ENCODE measurements around the gene GRAMD4.
"Not testable (repeated sequence)": the region's sequence is repeated elsewhere in the genome, so short reads cannot be mapped to it uniquely, and the experiment has no call there.

Gene GRAMD4

DNA sequence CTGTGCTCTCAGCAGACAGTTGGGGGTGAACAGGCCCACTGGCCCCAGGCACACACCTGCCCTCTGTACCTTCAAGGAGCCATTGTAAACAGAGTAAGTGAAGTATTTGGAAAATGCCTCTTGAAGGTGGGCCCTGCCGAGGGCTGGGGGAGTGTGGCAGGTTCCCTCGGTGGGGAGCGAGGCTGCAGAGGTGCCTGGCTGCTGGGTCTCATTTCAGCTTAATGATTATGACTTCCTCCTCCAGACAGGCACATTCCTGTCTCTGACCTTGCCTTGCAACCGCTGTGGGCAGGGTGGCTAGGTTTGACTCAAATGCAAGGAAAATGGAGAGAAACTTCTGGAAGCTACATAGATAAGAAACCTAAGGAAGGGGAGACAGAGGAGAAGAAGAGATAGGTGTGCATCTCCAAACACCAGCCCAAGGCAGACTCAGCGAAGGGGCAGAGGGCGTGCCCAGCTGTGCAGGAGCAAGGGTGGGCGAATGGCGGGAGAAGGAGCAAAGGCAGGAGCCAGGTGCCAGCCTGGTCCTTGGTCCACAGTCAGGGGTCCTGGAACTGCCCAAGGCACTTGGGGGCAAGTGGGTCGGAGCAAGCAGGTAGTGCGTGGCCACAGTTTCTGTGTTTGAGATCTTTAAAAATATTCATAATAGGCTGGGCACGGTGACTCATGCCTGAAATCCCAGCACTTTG is 14.0 kb downstream of the GRAMD4 start:
- Histone ChIP-seq H3K9ac (ENCODE audit: low read length in 2 of 2) (no peak overlapping the region), H3K27ac (ENCODE audit: low read length) (no peak overlapping the region), H3K36me3 (ENCODE audit: control insufficient read depth in 2 of 2, insufficient read depth in 2 of 2, low read length in 2 of 2) (peaks cover 0 to 2% of the 10 kb centered on the region in 2 donors), H3K4me1 (ENCODE audit: control insufficient read depth, insufficient read depth, low read length) (no peaks in the 10 kb centered on the region), H3K9me3 (ENCODE audit: control insufficient read depth in 2 of 2, low read length in 2 of 2) (no peaks in the 10 kb centered on the region), H3K27me3 (ENCODE audit: control insufficient read depth in 1 of 2, insufficient read depth in 2 of 2, low read length in 2 of 2) (no peaks in the 10 kb centered on the region), H3K4me3 (ENCODE audit: low read length in 2 of 2) (no peak overlapping the region)

DNA sequence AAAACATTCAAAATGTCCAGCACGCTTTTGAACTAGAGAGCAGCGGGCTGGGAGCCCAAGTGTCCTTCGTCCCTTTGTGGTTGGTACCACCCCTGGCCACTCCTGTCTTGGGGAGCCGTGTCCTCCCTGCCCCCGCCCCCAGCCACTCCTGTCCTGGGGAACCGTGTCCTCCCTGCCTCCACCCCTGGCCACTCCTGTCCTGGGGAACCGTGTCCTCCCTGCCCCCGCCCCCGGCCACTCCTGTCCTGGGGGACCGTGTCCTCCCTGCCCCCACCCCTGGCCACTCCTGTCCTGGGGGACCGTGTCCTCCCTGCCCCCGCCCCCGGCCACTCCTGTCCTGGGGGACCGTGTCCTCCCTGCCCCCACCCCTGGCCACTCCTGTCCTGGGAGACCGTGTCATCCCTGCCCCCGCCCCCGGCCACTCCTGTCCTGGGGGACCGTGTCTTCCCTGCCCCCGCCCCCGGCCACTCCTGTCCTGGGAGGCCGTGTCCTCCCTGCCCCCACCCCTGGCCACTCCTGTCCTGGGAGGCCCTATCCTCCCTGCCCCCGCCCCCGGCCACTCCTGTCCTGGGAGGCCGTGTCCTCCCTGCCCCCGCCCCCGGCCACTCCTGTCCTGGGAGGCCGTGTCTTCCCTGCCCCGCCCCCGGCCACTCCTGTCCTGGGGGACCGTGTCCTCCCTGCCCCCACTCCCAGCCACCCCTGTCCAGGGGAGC is 14.9 kb downstream of the GRAMD4 start:
- H3K36me3 ChIP-seq (ENCODE audit: control insufficient read depth in 2 of 2, insufficient read depth in 2 of 2, low read length in 2 of 2); H3K27ac ChIP-seq (ENCODE audit: low read length); H3K27me3 ChIP-seq (ENCODE audit: control insufficient read depth in 1 of 2, insufficient read depth in 2 of 2, low read length in 2 of 2); H3K9ac ChIP-seq (ENCODE audit: low read length in 2 of 2); H3K4me3 ChIP-seq (ENCODE audit: low read length in 2 of 2); H3K9me3 ChIP-seq (ENCODE audit: control insufficient read depth in 2 of 2, low read length in 2 of 2); H3K4me1 ChIP-seq (ENCODE audit: control insufficient read depth, insufficient read depth, low read length): not testable (repeated sequence)

DNA sequence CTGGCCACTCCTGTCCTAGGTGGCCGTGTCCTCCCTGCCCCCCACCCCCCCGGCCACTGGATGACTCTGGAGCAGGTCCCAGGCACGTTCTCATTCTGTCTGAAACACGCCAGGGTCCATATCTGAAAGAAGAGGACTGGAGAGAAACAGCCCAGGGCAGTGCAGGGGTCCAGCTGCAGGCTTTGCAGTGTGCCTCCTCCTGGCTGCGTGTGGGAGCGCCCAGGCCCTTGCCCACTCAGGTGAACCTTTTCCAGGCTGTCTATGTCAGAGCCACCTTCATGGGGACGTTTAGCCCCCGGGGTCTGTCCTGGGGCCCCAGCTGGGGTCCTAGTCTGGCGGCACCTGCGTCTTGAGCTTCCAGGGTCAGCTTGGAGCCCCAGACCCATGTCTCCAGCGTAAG is 15.6 kb downstream of the GRAMD4 start:
- Histone ChIP-seq H3K27me3 (ENCODE audit: control insufficient read depth in 1 of 2, insufficient read depth in 2 of 2, low read length in 2 of 2) (no peaks in the 10 kb centered on the region), H3K27ac (ENCODE audit: low read length) (no peak overlapping the region), H3K9ac (ENCODE audit: low read length in 2 of 2) (no peak overlapping the region), H3K9me3 (ENCODE audit: control insufficient read depth in 2 of 2, low read length in 2 of 2) (no peaks in the 10 kb centered on the region), H3K4me1 (ENCODE audit: control insufficient read depth, insufficient read depth, low read length) (no peaks in the 10 kb centered on the region), H3K4me3 (ENCODE audit: low read length in 2 of 2) (no peak overlapping the region), H3K36me3 (ENCODE audit: control insufficient read depth in 2 of 2, insufficient read depth in 2 of 2, low read length in 2 of 2) (no peaks in the 10 kb centered on the region)

DNA sequence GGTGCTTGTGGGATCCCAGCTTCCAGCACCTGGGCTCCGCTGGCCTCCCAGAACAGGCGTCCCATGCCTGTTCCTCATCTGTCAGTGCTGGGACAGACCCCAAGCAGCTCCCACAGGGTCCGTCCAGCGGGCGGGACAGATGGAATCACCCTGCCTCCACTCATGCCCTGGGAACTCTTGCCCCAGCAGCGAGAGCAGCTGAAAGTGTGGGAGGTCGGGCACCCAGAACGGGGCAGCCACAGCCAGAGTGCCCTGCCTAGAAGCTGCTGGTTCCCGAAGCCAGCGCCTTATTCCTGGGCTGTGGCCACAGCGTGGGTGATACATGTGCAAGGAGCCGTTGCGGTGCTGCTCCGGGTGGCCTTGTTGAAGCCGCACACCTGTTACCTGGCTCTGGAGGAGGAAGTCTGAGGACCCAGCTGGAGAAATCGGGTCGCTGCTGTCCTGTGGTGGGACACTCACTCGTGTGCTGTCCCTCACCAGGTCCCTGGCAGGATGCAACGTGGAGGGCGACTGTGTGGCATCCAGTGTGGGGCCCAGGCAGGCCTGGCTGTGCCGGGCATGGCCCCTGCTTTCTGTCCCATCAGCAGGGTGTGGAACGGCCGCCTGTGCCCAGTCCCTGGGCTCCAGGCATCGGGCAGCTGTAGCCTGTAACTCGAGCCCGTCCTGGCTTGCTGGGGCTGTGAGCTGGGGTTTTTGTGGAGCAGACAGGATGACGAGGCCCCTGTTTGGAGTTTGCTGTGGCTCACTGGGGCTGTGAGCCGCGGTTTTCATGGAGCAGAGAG is 16.2 kb downstream of the GRAMD4 start:
- no peaks in the 10 kb centered on the region for H3K36me3 ChIP-seq (ENCODE audit: control insufficient read depth in 2 of 2, insufficient read depth in 2 of 2, low read length in 2 of 2)
- H3K9ac ChIP-seq (ENCODE audit: low read length in 2 of 2) = no peak overlapping the region
- no peaks in the 10 kb centered on the region for H3K27me3 ChIP-seq (ENCODE audit: control insufficient read depth in 1 of 2, insufficient read depth in 2 of 2, low read length in 2 of 2)
- no peak overlapping the region for H3K27ac ChIP-seq (ENCODE audit: low read length)
- no peak overlapping the region for H3K4me3 ChIP-seq (ENCODE audit: low read length in 2 of 2)
- H3K9me3 ChIP-seq (ENCODE audit: control insufficient read depth in 2 of 2, low read length in 2 of 2) = no peaks in the 10 kb centered on the region
- peaks cover 4% of the 10 kb centered on the region for H3K4me1 ChIP-seq (ENCODE audit: control insufficient read depth, insufficient read depth, low read length)

DNA sequence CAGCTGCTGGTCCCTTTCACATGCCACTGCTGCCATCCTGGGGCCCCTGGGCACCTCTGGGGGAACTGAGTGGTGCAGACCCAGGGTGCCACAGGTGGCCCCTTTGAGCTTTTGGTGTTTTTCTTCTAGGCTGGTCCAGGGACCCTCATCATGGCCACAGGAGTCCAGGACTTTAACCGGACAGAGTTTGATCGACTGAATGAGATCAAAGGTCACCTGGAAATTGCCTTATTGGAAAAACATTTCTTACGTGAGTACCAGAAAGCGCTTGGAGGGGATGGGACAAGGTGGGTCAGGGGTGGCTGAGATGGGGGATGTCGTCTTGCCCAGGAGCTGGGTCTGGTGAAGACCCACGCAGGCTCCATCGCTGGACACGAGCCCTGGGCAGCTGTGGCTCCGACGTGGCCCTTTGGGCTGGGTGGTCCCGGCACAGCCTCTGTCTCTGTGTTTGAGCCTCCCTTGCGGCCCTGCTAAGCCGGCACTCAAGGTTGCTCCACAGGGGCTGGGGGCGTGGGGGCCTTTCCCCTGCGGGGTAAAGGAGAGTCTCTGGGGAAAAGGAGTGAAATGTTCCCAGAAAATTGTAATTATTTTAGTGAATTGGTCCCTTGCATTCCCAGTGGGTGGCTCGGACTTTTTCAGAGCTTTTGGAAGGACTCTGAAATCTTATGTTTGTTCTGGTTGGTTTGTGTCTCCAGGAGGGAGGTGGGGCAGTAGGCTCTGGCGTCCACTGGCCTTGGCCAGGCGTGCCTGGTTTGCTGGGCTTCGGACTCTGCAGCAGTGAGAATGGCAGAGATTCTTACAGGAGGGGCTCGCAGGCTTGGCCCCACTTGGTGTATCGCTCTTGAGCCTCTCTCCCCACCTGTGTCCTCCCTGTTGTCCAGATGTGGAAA is 17.8 kb downstream of the GRAMD4 start:
- Histone ChIP-seq H3K4me3 (ENCODE audit: low read length in 2 of 2) (no peak overlapping the region), H3K27ac (ENCODE audit: low read length) (no peak overlapping the region), H3K36me3 (ENCODE audit: control insufficient read depth in 2 of 2, insufficient read depth in 2 of 2, low read length in 2 of 2) (no peaks in the 10 kb centered on the region), H3K9me3 (ENCODE audit: control insufficient read depth in 2 of 2, low read length in 2 of 2) (no peaks in the 10 kb centered on the region), H3K4me1 (ENCODE audit: control insufficient read depth, insufficient read depth, low read length) (peaks cover 8% of the 10 kb centered on the region), H3K9ac (ENCODE audit: low read length in 2 of 2) (no peak overlapping the region), H3K27me3 (ENCODE audit: control insufficient read depth in 1 of 2, insufficient read depth in 2 of 2, low read length in 2 of 2) (no peaks in the 10 kb centered on the region)

DNA sequence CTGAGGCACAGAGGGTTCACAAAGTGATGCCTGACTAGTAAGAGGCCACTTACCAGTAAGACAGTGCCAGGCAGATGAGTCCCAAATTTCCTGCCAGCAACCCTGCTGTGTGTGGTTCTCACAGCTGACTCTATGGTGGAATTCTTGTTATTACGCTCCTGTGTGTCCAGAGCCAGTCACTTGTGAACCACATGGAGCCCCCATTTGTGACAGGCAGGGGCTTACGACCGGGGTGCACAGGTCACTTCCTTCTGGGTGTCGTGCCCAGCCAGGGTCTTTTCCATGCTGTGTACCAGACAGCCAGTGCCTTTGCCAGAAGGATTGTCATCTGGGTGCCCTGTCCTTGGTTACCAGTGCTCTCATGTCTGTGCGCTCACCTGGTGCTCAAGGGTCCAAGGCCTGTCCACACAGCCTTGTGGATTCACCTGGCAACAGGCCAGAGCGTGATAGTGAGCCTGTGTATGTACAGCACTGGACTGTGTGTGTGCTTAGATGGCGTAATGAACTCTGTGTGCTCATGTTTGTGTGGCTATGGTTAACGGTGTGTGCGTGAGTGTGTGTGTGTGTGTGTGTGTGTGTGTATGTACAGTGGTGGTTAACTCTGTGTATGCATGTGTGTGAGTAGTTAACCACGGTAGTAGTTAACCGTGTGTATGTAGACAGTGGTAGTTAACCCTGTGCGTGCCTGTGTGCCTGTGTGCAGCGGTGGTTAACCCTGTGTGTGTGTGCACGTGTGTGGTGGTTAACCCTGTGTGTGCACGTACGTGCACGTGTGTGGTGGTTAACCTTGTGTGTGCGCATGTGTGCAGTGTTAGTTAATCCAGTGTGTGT is 18.6 kb downstream of the GRAMD4 start:
- H3K9ac ChIP-seq (ENCODE audit: low read length in 2 of 2) = no peak overlapping the region

DNA sequence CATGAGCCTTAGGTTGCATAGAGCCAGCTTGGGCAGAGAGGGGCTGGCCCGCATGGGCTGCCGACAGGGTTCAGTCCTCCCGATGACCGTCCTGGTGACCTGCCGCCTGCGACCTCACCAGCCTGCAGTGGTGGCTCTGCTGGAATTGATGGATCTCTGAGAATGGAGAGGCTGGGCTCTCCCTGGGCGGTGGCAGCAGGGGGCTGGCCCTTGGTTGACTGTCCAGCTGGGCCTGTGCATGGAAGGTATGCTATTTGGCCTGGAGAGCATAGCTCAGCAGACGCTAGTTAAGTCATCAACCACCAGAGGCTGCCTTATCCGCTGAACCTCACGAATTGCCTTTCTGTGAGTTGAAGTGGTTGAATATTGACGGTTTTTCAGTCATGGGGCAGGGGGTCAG is 19.7 kb downstream of the GRAMD4 start:
- no peak overlapping the region for H3K9ac ChIP-seq (ENCODE audit: low read length in 2 of 2)
- H3K4me3 ChIP-seq (ENCODE audit: low read length in 2 of 2) = no peak overlapping the region
- H3K4me1 ChIP-seq (ENCODE audit: control insufficient read depth, insufficient read depth, low read length) = peaks cover 8% of the 10 kb centered on the region
- H3K9me3 ChIP-seq (ENCODE audit: control insufficient read depth in 2 of 2, low read length in 2 of 2) = no peaks in the 10 kb centered on the region
- no peak overlapping the region for H3K27ac ChIP-seq (ENCODE audit: low read length)
- no peaks in the 10 kb centered on the region for H3K27me3 ChIP-seq (ENCODE audit: control insufficient read depth in 1 of 2, insufficient read depth in 2 of 2, low read length in 2 of 2)
- no peaks in the 10 kb centered on the region for H3K36me3 ChIP-seq (ENCODE audit: control insufficient read depth in 2 of 2, insufficient read depth in 2 of 2, low read length in 2 of 2)

More for the DNA sequence above, 18.6 kb downstream of the GRAMD4 start:
- Histone ChIP-seq H3K27me3 (ENCODE audit: control insufficient read depth in 1 of 2, insufficient read depth in 2 of 2, low read length in 2 of 2) (no peaks in the 10 kb centered on the region), H3K4me1 (ENCODE audit: control insufficient read depth, insufficient read depth, low read length) (peaks cover 8% of the 10 kb centered on the region), H3K36me3 (ENCODE audit: control insufficient read depth in 2 of 2, insufficient read depth in 2 of 2, low read length in 2 of 2) (no peaks in the 10 kb centered on the region), H3K4me3 (ENCODE audit: low read length in 2 of 2) (no peak overlapping the region), H3K9me3 (ENCODE audit: control insufficient read depth in 2 of 2, low read length in 2 of 2) (no peaks in the 10 kb centered on the region), H3K27ac (ENCODE audit: low read length) (no peak overlapping the region)

DNA sequence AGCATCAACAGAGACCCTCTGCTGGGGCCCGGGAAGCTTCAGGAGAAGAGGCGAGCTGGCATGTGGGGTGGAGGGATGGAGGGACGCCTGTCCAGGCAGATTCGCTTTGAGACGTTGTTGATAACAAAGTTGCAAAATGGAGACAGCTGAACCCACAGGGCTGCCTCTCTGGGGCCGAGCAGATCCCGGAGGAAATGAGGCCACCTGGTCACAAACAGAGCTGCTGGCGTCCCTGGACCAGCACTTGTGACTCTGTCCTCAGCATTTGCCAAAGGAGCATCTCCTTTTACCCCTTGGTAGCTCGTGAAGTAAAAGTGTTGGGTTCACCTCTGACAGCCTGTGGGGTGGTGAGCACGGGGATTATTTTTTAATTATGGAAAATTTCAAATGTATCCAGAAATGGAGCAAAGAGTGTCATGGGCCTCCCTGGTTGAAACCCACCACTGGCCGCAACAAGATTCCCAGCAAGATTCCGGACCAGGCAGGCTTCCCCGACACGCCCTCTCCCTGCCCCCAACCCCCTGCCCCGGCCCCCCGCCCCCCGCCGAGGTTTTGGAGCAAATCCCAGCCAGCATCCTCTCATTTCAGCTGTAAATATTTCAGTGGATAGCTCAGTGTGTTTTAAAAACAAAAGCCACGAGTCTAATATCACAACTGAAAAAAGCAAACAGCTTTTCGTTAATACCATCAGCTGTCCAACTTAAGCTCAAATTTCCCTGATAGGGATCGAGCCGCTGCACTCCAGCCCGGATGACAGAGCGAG is 20.3 kb downstream of the GRAMD4 start:
- H3K27me3 ChIP-seq (ENCODE audit: control insufficient read depth in 1 of 2, insufficient read depth in 2 of 2, low read length in 2 of 2) = no peaks in the 10 kb centered on the region
- H3K9ac ChIP-seq (ENCODE audit: low read length in 2 of 2) = no peak overlapping the region
- H3K36me3 ChIP-seq (ENCODE audit: control insufficient read depth in 2 of 2, insufficient read depth in 2 of 2, low read length in 2 of 2) = no peaks in the 10 kb centered on the region
- no peaks in the 10 kb centered on the region for H3K9me3 ChIP-seq (ENCODE audit: control insufficient read depth in 2 of 2, low read length in 2 of 2)
- no peak overlapping the region for H3K4me3 ChIP-seq (ENCODE audit: low read length in 2 of 2)
- H3K27ac ChIP-seq (ENCODE audit: low read length) = no peak overlapping the region
- peaks cover 8% of the 10 kb centered on the region for H3K4me1 ChIP-seq (ENCODE audit: control insufficient read depth, insufficient read depth, low read length)

DNA sequence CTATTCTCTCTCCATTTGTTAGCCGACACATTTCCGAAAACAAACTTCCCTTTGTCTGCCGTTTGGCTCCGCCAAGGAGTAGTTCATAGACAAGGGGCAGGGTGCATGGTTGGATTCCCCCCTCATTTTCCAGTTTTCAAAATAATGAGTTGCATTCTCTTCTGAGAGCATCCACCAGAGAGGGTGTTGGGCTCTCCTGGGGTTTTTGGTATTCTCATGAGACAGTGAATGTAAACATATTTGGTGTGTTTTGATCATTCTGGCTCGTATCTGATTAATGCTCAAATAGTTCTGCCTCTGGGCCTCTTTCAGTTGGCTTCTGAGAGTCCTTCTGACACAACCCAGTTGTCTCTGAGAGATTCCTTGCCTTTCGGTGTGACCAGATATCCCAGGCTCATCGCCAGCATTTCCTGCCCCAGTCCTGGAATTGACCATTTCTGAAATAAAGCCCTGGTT is 21.7 kb downstream of the GRAMD4 start:
- Histone ChIP-seq H3K27me3 (ENCODE audit: control insufficient read depth in 1 of 2, insufficient read depth in 2 of 2, low read length in 2 of 2) (no peaks in the 10 kb centered on the region), H3K4me3 (ENCODE audit: low read length in 2 of 2) (no peak overlapping the region), H3K9me3 (ENCODE audit: control insufficient read depth in 2 of 2, low read length in 2 of 2) (no peaks in the 10 kb centered on the region), H3K4me1 (ENCODE audit: control insufficient read depth, insufficient read depth, low read length) (peaks cover 10% of the 10 kb centered on the region), H3K9ac (ENCODE audit: low read length in 2 of 2) (no peak overlapping the region), H3K27ac (ENCODE audit: low read length) (no peak overlapping the region), H3K36me3 (ENCODE audit: control insufficient read depth in 2 of 2, insufficient read depth in 2 of 2, low read length in 2 of 2) (no peaks in the 10 kb centered on the region)
